Rectal smooth muscle tissue (tissue), 1 donor: ENCODE data around the gene RIPK1.
"Not testable (repeated sequence)": the region's sequence is repeated elsewhere in the genome, so short reads cannot be mapped to it uniquely, and the experiment has no call there.

Source experiments
- H3K27ac ChIP-seq: one replicate; pipeline ENCODE4 v1.7.0; 2013; ENCODE audit warnings: low read depth, low read length, inconsistent platforms
- H3K27me3 ChIP-seq: one replicate; pipeline ENCODE4 v1.7.0; 2013; ENCODE audit warnings: low read length; ENCODE audit not compliant: control insufficient read depth, insufficient read depth
- H3K36me3 ChIP-seq: one replicate; pipeline ENCODE4 v1.7.0; 2013; ENCODE audit warnings: low read length; ENCODE audit not compliant: control insufficient read depth, insufficient read depth
- H3K4me1 ChIP-seq: one replicate; pipeline ENCODE4 v1.7.0; 2013; ENCODE audit warnings: low read length; ENCODE audit not compliant: control insufficient read depth, insufficient read depth
- H3K4me3 ChIP-seq: one replicate; pipeline ENCODE4 v1.7.0; 2013; ENCODE audit warnings: low read length
- H3K9ac ChIP-seq: one replicate; pipeline ENCODE4 v1.7.0; 2013; ENCODE audit warnings: low read length

Gene RIPK1

DNA sequence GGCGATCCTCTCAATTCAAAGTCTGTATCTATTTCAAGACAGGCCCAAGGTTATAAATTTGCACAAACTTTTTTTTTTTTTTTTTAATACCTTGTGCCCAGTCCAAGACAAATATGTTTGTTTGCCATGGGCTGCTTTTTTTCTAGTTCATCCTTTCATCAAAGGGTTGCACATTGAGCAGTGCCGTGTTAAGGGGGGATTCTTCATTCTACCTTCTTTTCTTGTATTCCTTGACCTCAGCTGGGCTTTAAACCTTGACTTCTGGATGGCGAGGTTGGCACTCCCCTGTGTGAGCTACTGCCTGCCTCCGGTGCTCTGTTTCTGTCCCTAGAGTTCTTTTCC lies 7.4 kb downstream of the RIPK1 start:
- no peak overlapping the region for H3K4me3 ChIP-seq
- no peaks in the 10 kb centered on the region for H3K27me3 ChIP-seq
- H3K9ac ChIP-seq = no peak overlapping the region
- H3K36me3 ChIP-seq = peaks cover 13% of the 10 kb centered on the region
- no peak overlapping the region for H3K27ac ChIP-seq
- H3K4me1 ChIP-seq = peaks cover 4% of the 10 kb centered on the region

- H3K4me3 ChIP-seq = no peak overlapping the region
- no peak overlapping the region for H3K27ac ChIP-seq
- peaks cover 17% of the 10 kb centered on the region for H3K36me3 ChIP-seq
- H3K4me1 ChIP-seq = peaks cover 4% of the 10 kb centered on the region
- H3K27me3 ChIP-seq = no peaks in the 10 kb centered on the region
- no peak overlapping the region for H3K9ac ChIP-seq
Observed at GRCh38 chr6:3076320-3076719, 8.0 kb downstream of the RIPK1 start.

DNA sequence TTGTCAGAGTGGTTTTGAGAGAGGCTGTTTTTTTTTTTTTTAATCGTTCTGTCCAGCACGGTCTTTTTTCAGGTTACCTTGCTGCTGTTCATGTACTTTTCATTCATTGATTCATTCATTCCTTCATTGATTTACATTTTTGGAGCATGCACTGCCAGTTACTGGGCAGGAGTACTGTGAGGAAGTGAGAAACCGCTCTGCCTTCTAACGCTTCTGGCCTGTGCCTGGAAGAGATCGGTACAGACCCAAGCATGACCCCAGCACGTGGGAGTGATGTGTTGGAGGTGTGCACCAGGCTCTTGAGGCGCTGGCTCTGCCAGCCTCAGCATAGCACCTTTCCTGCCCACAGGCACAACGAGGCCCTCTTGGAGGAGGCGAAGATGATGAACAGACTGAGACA lies 9.1 kb downstream of the RIPK1 start:
- no peaks in the 10 kb centered on the region for H3K27me3 ChIP-seq
- H3K4me3 ChIP-seq = no peak overlapping the region
- H3K9ac ChIP-seq = no peak overlapping the region
- peaks cover 4% of the 10 kb centered on the region for H3K4me1 ChIP-seq
- H3K36me3 ChIP-seq = peaks cover 21% of the 10 kb centered on the region
- no peak overlapping the region for H3K27ac ChIP-seq

DNA sequence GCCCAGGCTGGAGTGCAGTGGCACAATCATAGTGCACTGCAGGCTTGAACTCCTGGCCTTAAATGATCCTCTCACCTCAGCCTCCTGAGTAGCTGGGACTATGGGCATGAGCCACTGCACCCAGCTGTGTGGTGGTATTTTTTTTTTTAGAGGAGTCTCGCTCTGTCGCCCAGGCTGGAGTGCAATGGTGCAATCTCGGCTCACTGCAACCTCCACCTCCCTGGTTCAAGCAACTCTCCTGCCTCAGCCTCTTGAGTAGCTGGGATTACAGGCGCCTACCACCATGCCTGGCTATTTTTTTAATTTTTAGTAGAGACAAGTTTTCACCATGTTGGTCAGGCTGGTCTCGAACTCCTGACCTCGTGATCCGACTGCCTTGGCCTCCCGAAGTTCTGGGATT lies 10.7 kb downstream of the RIPK1 start:
- H3K27ac ChIP-seq, H3K4me1 ChIP-seq, H3K9ac ChIP-seq, H3K27me3 ChIP-seq, H3K4me3 ChIP-seq: not testable (repeated sequence)
- H3K36me3 ChIP-seq = peaks cover 30% of the 10 kb centered on the region

DNA sequence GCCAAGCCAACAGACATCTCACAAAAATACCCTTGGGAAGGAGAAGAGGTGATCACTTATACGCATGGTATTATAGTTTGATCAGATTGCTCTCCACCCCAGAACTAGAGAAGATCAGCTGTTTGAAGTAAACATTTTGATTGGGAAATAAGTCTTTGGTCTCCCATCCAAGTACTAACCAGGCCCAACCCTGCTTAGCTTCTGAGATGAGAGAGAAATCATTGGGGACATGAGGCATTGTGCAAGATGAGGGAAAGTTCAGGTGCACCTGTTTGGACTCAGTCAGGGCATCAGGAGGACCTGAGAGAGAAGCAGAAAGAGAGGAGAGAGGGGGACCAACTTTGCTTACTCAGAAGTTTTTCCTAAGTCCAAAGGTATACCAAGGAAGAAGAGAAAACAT lies 11.4 kb downstream of the RIPK1 start:
- H3K27me3 ChIP-seq = no peaks in the 10 kb centered on the region
- H3K4me3 ChIP-seq = no peak overlapping the region
- no peak overlapping the region for H3K27ac ChIP-seq
- H3K36me3 ChIP-seq = peaks cover 35% of the 10 kb centered on the region
- H3K4me1 ChIP-seq = peaks cover 4% of the 10 kb centered on the region
- H3K9ac ChIP-seq = no peak overlapping the region

GRCh38 chr6:3081960-3082359 lies 13.7 kb downstream of the RIPK1 start:
- Histone ChIP-seq H3K36me3 (peaks cover 38% of the 10 kb centered on the region), H3K4me3 (no peak overlapping the region), H3K27ac (no peak overlapping the region), H3K9ac (no peak overlapping the region), H3K27me3 (no peaks in the 10 kb centered on the region), H3K4me1 (no peaks in the 10 kb centered on the region)

GRCh38 chr6:3085074-3085473 lies 16.8 kb downstream of the RIPK1 start:
- Histone ChIP-seq H3K4me3 (no peak overlapping the region), H3K36me3 (peaks cover 29% of the 10 kb centered on the region), H3K27me3 (no peaks in the 10 kb centered on the region), H3K27ac (no peak overlapping the region), H3K9ac (no peak overlapping the region), H3K4me1 (no peaks in the 10 kb centered on the region)

DNA sequence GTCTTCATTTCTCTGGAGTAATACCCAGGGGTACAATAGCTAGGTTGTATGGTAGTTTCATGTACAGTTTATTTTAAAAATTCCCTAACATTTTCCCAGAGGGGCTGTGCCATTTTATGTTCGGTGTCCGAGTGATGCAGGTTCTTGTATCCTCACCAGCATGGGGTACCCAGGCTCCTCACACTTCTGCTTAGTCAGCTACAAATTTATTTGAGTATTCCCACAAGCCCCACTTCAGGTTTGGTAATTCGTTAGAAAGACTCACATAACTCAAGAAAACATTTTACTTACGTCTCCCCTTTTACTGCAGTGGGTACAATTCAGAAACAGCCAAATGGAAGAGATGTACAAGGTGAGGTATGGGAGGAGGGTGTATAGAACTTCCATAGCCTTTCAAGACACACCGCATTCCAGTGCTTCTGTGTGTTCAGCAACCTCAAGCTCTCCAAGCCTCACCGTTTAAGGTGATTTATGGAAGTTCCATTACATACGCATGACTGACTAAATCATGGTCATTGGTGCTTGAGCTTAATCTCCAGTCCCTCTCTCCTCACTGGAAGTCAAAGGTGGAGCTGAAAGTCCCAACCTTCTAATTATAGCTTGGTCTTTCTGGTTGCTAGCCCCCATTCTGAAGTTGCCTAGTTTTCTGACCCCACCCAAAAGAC lies 18.1 kb downstream of the RIPK1 start:
- Histone ChIP-seq H3K27ac (no peak overlapping the region), H3K4me1 (no peaks in the 10 kb centered on the region), H3K4me3 (no peak overlapping the region), H3K36me3 (peaks cover 24% of the 10 kb centered on the region), H3K27me3 (no peaks in the 10 kb centered on the region), H3K9ac (no peak overlapping the region)

GRCh38 chr6:3088446-3088845 lies 20.2 kb downstream of the RIPK1 start:
- no peaks in the 10 kb centered on the region for H3K27me3 ChIP-seq
- H3K4me3 ChIP-seq = no peak overlapping the region
- peaks cover 15% of the 10 kb centered on the region for H3K36me3 ChIP-seq
- H3K4me1 ChIP-seq = no peaks in the 10 kb centered on the region
- H3K9ac ChIP-seq = no peak overlapping the region
- H3K27ac ChIP-seq = no peak overlapping the region

DNA sequence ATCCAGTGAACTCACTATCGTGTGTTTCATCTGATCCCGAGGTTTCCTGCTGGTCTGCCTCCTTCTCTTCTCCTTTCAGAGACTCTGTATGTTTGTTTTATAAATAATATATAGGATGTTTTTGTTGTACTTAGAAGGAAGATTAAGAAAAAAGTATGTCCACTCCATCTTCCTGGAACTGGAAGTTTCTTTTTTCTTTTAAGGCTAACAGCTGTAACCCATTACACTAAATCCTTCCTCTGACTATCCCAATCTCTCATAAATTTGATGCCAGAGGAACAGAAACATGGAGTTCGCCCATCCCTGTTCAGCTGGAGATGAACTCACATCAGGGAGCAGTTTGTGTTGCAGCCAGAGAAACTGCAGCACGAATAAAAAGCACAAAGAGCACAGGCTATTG lies 20.7 kb downstream of the RIPK1 start:
- H3K4me1 ChIP-seq = no peaks in the 10 kb centered on the region
- H3K4me3 ChIP-seq = no peak overlapping the region
- peaks cover 13% of the 10 kb centered on the region for H3K36me3 ChIP-seq
- H3K9ac ChIP-seq = no peak overlapping the region
- no peaks in the 10 kb centered on the region for H3K27me3 ChIP-seq
- no peak overlapping the region for H3K27ac ChIP-seq

GRCh38 chr6:3090013-3090412 lies 21.7 kb downstream of the RIPK1 start:
- no peaks in the 10 kb centered on the region for H3K4me1 ChIP-seq
- H3K36me3 ChIP-seq = peaks cover 9% of the 10 kb centered on the region
- H3K27me3 ChIP-seq = no peaks in the 10 kb centered on the region
- no peak overlapping the region for H3K9ac ChIP-seq
- no peak overlapping the region for H3K27ac ChIP-seq
- no peak overlapping the region for H3K4me3 ChIP-seq

DNA sequence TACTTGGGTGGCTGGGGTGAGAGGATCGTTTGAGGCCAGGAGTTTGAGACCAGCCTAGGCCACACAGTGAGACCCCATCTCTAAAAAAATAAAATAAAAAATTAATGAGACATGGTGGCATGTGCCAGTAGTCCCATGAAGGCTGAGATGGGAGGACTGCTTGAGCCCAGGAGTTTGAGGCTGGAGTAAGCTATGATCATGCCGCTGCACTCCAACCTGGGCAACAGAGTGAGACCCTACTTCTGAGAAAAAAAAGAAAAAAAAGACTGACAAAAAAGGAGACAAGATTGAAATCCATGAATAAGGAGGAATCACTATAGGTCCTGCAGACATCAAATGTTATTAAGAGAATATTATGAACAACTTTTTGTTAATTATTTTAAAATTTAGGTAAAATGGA lies 26.5 kb downstream of the RIPK1 start:
- Histone ChIP-seq H3K27ac (no peak overlapping the region), H3K4me3 (no peak overlapping the region), H3K9ac (no peak overlapping the region), H3K4me1 (no peaks in the 10 kb centered on the region), H3K36me3 (peaks cover 12% of the 10 kb centered on the region), H3K27me3 (no peaks in the 10 kb centered on the region)

DNA sequence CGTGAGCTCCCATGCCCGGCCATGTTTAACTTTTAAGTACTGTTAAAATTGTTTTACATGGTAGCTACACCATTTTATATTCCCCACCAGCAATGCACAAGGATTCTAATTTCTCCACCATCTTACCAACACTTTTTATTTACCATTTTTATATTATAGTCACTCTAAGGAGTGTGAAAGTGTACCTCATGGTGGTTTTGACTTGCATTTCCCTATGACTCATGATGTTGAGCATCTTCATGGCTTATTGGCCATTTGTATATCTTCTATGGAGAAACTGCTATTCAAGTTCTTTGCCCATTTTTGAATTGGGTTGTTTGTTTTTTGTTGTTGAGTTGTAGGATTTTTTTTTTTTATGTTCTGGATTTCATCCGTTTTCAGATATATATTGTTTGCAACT lies 34.6 kb downstream of the RIPK1 start:
- H3K27me3 ChIP-seq = no peaks in the 10 kb centered on the region
- no peak overlapping the region for H3K4me3 ChIP-seq
- no peak overlapping the region for H3K9ac ChIP-seq
- H3K36me3 ChIP-seq = peaks cover 21% of the 10 kb centered on the region
- no peak overlapping the region for H3K27ac ChIP-seq
- no peaks in the 10 kb centered on the region for H3K4me1 ChIP-seq
